ENCODE measurements around the gene BAHCC1.

Gene BAHCC1

GRCh38 chr17:81443269-81443668 is 48.0 kb downstream of the BAHCC1 start:
- DNase-seq (ENCODE audit: low spot score) = no peak

GRCh38 chr17:81444610-81445339 is 49.5 kb downstream of the BAHCC1 start:
- DNase-seq (ENCODE audit: low spot score) = no peak

GRCh38 chr17:81445642-81446503 is 50.6 kb downstream of the BAHCC1 start:
- DNase-seq (ENCODE audit: low spot score) = no peak

GRCh38 chr17:81447331-81447933 is 52.2 kb downstream of the BAHCC1 start:
- no peak for DNase-seq (ENCODE audit: low spot score)

- DNase-seq (ENCODE audit: low spot score) = no peak
Measured at GRCh38 chr17:81448442-81448841, 53.2 kb downstream of the BAHCC1 start.

- no peak for DNase-seq (ENCODE audit: low spot score)
Measured at GRCh38 chr17:81448950-81449349, 53.7 kb downstream of the BAHCC1 start.

- DNase-seq (ENCODE audit: low spot score) = no peak
Measured at GRCh38 chr17:81449351-81449750, 54.1 kb downstream of the BAHCC1 start.

GRCh38 chr17:81451823-81452222 is 56.6 kb downstream of the BAHCC1 start:
- no peak for DNase-seq (ENCODE audit: low spot score)

GRCh38 chr17:81452551-81452950 is 57.3 kb downstream of the BAHCC1 start:
- DNase-seq (ENCODE audit: low spot score) = no peak

- no peak for DNase-seq (ENCODE audit: low spot score)
Measured at GRCh38 chr17:81453076-81453475, 57.8 kb downstream of the BAHCC1 start.

GRCh38 chr17:81453712-81454111 is 58.5 kb downstream of the BAHCC1 start:
- no peak for DNase-seq (ENCODE audit: low spot score)

GRCh38 chr17:81454473-81454872 is 59.2 kb downstream of the BAHCC1 start:
- no peak for DNase-seq (ENCODE audit: low spot score)

- DNase-seq (ENCODE audit: low spot score) = no peak
Measured at GRCh38 chr17:81455387-81455786, 60.1 kb downstream of the BAHCC1 start.

GRCh38 chr17:81456091-81456490 is 60.8 kb downstream of the BAHCC1 start:
- DNase-seq (ENCODE audit: low spot score) = no peak

- DNase-seq (ENCODE audit: low spot score) = no peak
Measured at GRCh38 chr17:81456798-81457197, 61.5 kb downstream of the BAHCC1 start.

- no peak for DNase-seq (ENCODE audit: low spot score)
Measured at GRCh38 chr17:81457401-81457800, 62.1 kb downstream of the BAHCC1 start.

- no peak for DNase-seq (ENCODE audit: low spot score)
Measured at GRCh38 chr17:81457917-81458555, 62.8 kb downstream of the BAHCC1 start.

- no peak for DNase-seq (ENCODE audit: low spot score)
Measured at GRCh38 chr17:81458628-81459027, 63.4 kb downstream of the BAHCC1 start.

GRCh38 chr17:81459224-81459623 is 64.0 kb downstream of the BAHCC1 start:
- no peak for DNase-seq (ENCODE audit: low spot score)

GRCh38 chr17:81459864-81460263 is 64.6 kb downstream of the BAHCC1 start:
- no peak for DNase-seq (ENCODE audit: low spot score)

GRCh38 chr17:81460856-81461460 is 65.7 kb downstream of the BAHCC1 start:
- DNase-seq (ENCODE audit: low spot score) = no peak
